A549 treated with CORT108297 at 1 μM for 4 hours (cell line): ENCODE data around the gene TIGD3. TPM values are rescaled to one million over a fixed set of nuclear protein-coding genes. Genes with fewer than 3 reads are reported as not detected.

ENCODE experiments used
- total RNA-seq: library from RNA; stranded (reverse); fragments of 200-300 nt; extraction: Qiagen RNA extraction; gene quantifications from 5 replicates; pipeline ENCODE4 v1.2.3, GENCODE V29; 2022

TIGD3 gene, protein sequence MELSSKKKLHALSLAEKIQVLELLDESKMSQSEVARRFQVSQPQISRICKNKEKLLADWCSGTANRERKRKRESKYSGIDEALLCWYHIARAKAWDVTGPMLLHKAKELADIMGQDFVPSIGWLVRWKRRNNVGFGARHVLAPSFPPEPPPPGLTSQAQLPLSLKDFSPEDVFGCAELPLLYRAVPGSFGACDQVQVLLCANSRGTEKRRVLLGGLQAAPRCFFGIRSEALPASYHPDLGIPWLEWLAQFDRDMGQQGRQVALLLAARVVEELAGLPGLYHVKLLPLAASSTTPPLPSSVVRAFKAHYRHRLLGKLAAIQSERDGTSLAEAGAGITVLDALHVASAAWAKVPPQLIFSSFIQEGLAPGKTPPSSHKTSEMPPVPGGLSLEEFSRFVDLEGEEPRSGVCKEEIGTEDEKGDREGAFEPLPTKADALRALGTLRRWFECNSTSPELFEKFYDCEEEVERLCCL
- 0.60 to 1.1 TPM (median 1.0 TPM) in 5 replicates for total RNA-seq

DNA sequence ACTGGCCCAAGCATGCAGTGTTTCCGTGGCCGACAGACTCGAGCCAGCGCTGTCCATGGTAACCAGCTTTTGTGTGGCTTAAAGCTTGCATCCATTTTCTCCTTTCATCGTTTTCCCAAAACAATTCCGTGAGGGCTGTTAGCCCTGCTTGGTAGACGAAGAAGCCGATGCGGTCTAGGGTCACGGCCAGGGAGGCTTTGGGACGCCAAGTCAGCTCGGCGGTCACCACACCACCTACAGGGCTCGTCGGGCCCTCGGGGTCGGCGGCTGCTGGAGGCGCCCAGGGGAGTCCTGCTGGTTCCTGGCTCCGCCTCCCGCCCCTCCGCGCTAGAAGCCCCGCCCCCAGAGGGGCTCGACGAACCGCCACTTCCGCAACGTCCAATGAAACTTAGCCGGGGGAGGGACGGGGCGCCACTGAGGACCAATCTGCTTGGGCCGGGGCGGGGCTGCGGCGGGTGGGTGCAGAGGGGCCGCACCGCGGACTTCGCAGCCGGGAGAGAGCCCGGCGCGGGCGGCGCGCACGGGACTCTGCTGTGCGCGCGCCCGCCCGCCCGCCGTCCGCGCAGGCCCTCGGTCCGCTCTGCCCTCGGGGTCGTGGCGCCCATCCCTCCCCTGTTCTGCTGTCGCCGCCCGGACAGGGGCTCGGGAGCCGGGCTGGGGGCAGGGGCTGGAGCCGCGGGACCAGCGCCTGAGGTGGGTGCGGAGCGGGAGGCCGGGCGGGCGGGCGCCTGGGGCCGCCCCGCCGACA lies at the start of gene TIGD3:
TIGD3 (plus strand) TSS at position 487 of the 748 bp plus-strand sequence. CDS start 1,058 bp downstream, outside the sequence.

DNA sequence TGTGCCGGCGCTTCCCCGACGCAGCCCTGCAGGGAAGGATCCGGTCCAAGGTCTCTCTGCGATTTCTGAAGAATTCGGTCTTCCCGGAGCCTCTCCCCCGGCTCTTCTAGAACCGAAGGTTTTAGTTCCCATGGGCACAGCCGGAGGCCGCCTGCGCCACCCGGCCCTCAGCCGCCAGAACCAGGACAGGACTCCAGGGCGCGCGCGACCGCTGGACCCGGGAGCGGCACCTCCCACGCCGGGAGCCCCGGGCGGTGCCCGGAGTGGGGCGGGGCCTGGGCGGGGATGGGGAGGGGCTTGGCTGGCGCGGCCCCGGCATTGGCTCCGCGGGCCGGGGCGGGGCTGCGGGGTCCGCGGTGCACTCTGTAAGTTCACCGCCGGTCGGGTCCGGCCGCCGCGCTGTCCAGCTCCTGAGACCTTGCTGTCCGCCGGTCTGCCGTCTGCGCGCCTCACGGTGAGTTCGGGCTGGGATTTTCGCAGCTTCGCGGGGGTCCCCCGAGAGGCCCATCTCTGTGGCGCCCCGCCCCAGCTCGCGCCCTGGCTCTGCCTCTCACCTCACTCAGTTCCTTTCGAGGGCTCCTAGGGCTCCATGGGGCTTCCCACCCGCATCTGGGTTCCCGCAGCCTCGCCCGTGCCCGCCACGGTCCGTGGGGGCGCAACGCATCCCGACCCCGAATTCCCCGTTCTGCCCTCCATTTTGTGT lies 39.9 kb upstream of the TIGD3 start, which contains the start of gene CDC42EP2:
CDC42EP2 (plus strand) TSS at position 366 of the 703 bp plus-strand sequence. CDS start 6,033 bp downstream, outside the sequence.

DNA sequence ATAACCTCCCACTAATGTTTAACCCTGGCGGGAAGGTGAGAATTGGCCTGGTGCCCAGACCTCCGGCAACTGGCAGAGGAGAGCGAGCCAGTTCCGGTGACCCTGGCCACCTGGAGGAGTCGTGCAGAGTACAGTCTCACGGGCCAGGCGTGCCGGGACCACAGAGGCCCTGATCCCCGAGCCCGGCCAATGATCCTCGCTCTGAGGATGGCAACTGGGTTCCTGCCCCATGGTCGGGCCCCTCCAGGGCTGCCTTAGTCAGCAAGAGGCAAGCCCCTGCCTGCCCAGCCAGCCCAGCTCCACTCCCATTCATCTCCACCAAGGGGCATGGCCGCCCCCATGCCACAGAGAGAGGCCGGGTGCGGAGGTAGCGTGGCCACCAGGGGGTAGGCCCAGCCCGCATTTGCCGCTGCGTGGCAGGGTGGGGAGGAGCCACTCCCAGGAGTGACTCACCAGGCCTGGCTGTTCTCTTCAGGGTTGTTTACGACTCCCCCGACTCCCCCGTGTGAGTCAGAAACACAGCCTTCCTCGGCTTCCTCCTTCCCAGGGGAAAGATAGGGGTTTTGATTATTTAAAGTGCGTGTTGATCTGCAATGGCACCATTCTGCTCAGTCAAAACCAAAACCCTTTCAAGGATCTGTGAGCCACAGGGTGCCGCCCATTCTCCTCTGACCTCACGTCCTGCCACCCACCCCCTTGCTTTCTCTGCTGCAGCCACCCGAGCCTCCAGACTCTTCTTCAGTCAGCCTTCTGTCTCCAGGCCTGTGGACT lies 27.7 kb downstream of the TIGD3 start, which contains the start of gene SLC25A45:
SLC25A45 (minus strand) TSS at position 614 of the 771 bp plus-strand sequence. CDS start 695 bp downstream, outside the sequence.

DNA sequence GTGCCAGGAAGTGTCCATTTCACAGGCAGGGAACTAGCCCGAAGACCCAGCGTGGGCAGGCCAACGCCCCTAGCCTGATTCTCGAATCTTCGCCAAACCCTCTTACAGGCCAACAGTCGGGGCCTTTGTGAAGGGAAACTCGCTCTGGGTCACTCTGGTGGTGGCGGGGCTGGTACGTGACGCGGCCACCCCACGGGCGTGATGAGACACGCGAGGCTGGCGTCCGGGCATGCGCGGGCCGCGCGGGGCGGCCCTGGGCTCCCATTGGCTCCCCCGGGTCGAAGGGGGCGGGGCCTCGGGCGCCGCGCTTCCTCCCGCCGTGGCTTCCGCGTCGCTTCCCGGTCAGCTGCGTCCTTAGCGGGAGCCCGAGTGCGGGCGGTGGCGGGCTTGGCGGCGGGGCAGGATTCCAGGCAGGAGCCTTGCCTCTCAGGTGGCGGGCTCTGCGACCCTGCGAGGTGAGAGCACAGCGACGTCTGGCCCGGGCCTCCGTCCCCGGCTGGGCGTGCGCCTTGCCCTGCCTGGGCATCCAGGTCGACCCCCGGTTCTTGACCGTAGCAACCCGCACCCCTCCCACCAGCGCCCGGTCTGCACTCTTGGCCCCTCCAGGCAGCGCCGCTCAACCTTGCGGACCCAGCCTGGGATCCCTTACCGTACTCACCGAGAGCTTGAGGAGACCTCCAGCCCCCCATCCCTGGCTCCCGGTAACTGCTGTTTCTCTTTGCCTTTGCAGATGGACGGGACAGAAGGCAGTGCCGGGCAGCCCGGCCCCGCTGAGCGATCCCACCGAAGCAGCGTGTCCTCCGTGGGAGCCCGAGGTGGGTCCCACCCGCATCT lies 32.0 kb downstream of the TIGD3 start, which contains the start of gene FRMD8:
FRMD8 (plus strand) TSS at position 331 of the 834 bp plus-strand sequence; CDS start at position 731, 400 bp downstream.

Other genes with a start within 250 kb of the TIGD3 start
- gene TM7SF2, start 242.9 kb upstream of the TIGD3 start, total RNA-seq = 4.2 to 8.3 TPM (median 6.2 TPM) in 5 replicates
- 13.2 to 25.1 TPM (median 24.8 TPM) in 5 replicates for gene ZNHIT2, start 237.1 kb upstream of the TIGD3 start, total RNA-seq
- 801 to 1,074 TPM (median 1,010 TPM) in 5 replicates for gene FAU, start 232.6 kb upstream of the TIGD3 start, total RNA-seq
- gene MRPL49, start 232.4 kb upstream of the TIGD3 start, total RNA-seq = 72.1 to 80.3 TPM (median 75.3 TPM) in 5 replicates
- gene SYVN1, start 220.2 kb upstream of the TIGD3 start, total RNA-seq = 30.5 to 45.9 TPM (median 41.9 TPM) in 5 replicates
- not detected in 5 replicates for gene SPDYC, start 184.5 kb upstream of the TIGD3 start, total RNA-seq
- gene CAPN1, start 172.8 kb upstream of the TIGD3 start, total RNA-seq = 97.2 to 123 TPM (median 115 TPM) in 5 replicates
- 13.4 to 15.9 TPM (median 15.1 TPM) in 5 replicates for gene POLA2, start 92.8 kb upstream of the TIGD3 start, total RNA-seq
- gene CDC42EP2, start 39.9 kb upstream of the TIGD3 start, total RNA-seq = 13.4 to 21.3 TPM (median 16.9 TPM) in 5 replicates
- 39.4 to 46.7 TPM (median 40.4 TPM) in 5 replicates for gene DPF2, start 20.9 kb upstream of the TIGD3 start, total RNA-seq
- 11.0 to 13.3 TPM (median 13.1 TPM) in 5 replicates for gene SLC25A45, start 27.9 kb downstream of the TIGD3 start, total RNA-seq
- 37.8 to 63.7 TPM (median 54.9 TPM) in 5 replicates for gene FRMD8, start 31.9 kb downstream of the TIGD3 start, total RNA-seq
- gene NEAT1, start 68.0 kb downstream of the TIGD3 start, total RNA-seq = 158 to 313 TPM (median 227 TPM) in 5 replicates
- 45.7 to 97.4 TPM (median 58.6 TPM) in 5 replicates for gene MALAT1, start 144.3 kb downstream of the TIGD3 start, total RNA-seq
- 44.7 to 67.1 TPM (median 63.3 TPM) in 5 replicates for gene SCYL1, start 170.3 kb downstream of the TIGD3 start, total RNA-seq
- 93.6 to 147 TPM (median 130 TPM) in 5 replicates for gene LTBP3, start 203.6 kb downstream of the TIGD3 start, total RNA-seq
- 73.5 to 87.2 TPM (median 82.1 TPM) in 5 replicates for gene ZNRD2, start 215.7 kb downstream of the TIGD3 start, total RNA-seq
- 25.3 to 58.9 TPM (median 51.7 TPM) in 5 replicates for gene FAM89B, start 217.8 kb downstream of the TIGD3 start, total RNA-seq
- gene EHBP1L1, start 221.3 kb downstream of the TIGD3 start, total RNA-seq = 29.8 to 47.7 TPM (median 43.6 TPM) in 5 replicates
- gene KCNK7, start 241.0 kb downstream of the TIGD3 start, total RNA-seq = 0.29 to 1.0 TPM (median 0.76 TPM) in 4 of 5 replicates, not detected in the other